ENCODE results near the gene STK39.
"Not testable (repeated sequence)": the region's sequence is repeated elsewhere in the genome, so short reads cannot be mapped to it uniquely, and the experiment has no call there.

STK39 gene

DNA sequence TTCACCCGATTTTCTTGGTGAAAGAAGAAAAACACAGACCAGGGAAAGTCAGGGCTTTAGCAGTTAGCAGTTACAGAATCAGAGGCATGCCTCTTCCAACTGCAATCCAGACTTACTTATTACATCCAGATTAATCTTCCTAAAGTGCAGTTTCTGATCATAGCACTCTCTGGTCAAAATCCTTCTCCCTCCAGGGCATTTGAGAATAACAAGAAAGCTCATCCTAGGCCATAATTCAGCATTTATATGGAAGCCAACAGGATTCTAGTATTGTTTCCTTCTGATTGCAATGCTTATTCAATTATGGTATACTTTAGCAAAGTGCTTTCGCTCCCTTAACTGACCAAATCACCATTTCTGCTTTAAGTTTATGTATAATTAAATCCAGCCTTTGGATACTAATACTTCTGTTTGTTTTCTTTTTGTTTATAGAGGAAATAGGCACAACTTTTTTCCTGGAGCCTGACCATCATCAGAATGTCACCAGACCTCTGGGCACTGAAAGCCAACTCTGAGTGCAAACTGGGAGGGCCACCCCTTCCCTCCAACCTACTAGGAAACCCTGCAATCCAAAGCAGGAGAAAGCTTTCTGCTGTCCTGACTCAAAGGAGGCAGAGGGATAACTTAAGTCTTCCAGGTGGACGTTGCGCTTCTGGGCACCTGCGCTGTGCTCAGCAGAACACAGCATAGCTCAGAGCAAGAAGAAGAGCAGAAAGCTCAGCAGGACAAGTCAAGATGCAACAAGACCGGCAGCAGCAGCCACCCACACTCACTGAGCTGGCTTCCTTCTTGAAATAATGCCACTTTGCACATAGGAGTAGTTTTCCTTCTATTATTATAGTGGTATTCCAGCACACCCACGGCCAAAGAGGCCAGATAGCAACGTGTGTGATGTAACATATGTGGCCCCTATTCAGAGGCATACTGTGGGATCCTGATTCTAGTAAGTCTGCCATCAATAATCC, 99.3 kb downstream of the STK39 start:
- in situ Hi-C loops (cut with MboI; ENCODE audit: low pct_unique_long_range_greater_than_20kb, low sequenced_read_pairs) = no loop called here

DNA sequence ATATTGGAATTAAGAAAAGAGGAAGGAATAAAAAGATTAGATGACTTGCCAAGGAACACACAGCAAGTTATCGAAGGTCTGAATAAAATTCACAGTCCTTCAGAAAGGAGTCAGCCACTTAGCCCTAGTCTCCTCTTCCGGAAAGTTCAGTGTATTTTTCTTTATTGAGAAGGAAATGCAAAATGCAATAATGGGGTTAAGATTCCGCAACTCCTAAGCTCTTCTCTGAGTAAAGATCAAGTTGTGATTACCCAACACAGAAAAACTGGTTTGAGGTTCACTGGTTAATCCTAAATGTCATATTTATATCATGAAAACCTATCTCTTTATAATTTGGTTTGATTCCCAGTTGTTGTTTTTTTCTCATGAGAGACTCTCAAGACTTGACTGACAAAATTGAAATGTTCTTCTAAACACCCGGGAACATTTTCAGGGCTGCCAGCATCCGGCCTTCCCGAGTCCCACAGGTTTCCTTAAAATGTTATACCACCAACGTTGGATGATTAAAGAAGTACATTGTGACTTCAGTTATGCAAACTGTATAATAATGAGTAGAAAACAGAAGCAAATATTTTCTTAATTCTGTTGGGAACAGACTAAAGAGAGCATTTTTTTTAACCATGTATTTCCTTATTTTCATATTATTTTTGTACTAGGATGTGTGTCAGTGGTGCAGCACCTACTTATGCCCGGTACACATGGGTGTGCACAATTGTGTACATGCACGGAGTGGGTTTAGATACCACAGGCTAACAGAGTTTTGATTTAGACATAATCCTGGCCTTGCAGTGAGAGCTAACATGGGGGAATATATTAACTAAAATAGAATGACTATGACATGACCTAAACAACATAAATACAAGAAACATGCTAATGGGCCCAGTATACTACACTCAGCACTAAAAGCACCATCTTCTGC, 100.2 kb downstream of the STK39 start:
- no peak for DNase-seq
- in situ Hi-C loops (cut with MboI; ENCODE audit: low pct_unique_long_range_greater_than_20kb, low sequenced_read_pairs) = no loop called here

More for the DNA sequence above, 99.3 kb downstream of the STK39 start:
- no peak for DNase-seq

DNA sequence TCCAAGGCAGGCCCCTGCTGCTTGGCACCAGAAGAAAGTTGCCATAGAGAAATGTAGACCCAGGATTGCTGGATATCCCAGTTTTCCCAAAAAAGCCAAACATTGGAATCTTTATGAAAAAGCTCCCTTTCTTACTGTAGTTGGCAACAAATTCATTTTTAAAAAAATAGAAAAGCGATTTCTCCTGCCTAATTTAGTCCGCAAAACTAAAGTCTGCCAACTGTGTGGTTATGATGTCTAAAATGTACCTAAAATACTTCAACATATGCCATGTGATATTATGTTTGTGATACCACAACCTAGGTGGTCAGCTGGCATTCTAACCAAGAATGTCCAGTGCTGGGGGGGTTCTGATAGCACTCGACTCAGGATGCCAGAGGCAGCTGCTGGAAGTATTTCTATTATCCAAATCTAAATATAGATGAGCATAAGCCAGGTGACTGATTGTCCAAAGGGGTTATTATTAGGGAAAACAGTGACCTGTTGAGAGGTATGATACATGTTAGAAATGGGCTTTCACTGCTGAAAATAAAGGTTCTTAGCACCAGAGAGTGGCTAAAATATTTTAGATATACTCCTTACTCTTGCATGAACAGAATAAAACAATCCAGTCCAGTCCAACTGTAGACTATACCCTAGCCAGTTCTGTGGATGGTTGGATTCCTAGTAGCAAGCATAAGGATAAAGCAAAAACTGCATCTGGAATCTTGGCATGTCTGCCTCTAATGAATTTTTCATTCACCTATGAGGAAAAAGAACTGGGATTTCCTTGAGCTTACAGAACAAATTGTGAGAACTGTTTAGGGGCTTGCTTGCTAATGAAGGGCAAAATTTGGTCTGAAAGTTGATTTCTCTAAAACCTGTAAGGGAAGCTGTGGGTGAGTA, 101.7 kb downstream of the STK39 start:
- in situ Hi-C loops (cut with MboI; ENCODE audit: low pct_unique_long_range_greater_than_20kb, low sequenced_read_pairs) = no loop called here
- no peak for DNase-seq

DNA sequence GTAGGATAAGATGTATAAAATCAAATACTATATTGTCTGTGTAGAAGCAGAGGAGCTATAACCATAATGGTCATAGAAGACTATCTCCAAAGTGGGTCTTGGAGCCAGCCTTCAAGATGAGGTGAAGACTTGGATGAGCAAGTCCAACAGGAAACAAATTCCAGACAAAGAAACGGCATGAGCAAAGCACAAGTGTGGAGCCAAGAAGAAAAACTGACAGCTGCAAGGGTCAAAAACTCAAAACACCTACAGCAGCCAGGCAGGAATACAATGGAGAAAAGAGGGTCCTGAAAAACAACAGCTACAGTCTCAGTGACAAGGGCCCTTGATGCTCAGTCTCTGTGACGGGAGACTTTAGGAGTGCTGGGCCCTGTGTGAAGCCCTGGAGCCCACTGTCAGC, 102.4 kb downstream of the STK39 start:
- in situ Hi-C loops (cut with MboI; ENCODE audit: low pct_unique_long_range_greater_than_20kb, low sequenced_read_pairs) = no loop called here
- no peak for DNase-seq

DNA sequence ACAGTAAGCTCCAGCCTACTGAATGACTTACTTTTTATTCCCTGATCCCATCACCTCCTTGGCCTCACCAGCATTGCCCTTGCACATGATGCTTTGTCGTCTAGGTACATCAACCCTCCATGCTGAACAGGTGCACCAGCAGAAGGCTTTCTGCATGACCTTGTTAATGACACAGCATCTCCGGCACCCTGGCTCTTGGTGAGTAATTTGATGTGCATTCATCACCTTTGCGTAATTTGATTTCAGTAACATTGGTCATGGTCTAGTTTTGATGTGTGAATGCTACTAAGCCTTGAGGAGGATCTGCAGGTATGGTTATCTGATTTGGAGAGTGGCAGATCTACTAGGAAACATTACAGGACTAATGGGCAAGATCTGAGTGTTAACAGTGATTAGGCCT, 103.6 kb downstream of the STK39 start:
- no peak for DNase-seq
- in situ Hi-C loops (cut with MboI; ENCODE audit: low pct_unique_long_range_greater_than_20kb, low sequenced_read_pairs) = no loop called here

DNA sequence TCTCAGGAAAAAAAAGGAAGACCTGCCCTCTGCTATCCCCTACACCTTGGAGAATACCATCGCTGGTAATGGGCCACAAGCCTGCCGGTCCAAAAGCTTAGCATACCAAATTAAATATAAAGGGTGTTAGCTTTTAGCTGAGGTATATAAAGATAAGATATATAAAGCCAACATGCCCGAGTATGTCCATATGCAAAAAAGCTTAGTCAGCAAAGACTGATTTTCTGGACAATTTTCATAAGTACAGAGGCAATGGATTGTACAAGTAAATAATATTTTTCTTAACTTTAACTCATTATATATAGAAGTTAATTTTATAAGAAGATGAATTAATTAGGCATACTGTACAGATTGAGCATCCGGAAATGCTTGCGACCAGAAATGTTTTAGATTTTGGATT, 106.5 kb downstream of the STK39 start:
- in situ Hi-C loops (cut with MboI; ENCODE audit: low pct_unique_long_range_greater_than_20kb, low sequenced_read_pairs) = no loop called here

DNA sequence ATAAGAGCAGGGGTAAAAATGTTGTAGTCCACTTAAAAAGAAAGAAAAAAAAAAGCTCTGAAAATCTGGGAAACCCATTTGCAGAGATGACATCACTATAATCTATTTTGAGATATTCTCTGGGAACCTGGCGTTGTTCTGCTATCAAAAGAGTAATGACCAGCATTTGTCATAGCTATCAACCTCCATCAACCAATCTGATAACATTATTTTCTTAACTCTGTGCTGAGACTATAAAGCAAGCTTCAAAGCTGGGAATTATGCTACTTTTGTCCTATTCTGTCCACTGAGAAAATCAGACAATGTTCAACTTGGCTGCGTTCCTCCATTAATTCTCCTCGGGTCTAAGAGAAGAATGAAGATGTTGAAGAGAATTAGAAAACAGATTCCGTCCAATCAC, 107.5 kb downstream of the STK39 start:
- in situ Hi-C loops (cut with MboI; ENCODE audit: low pct_unique_long_range_greater_than_20kb, low sequenced_read_pairs) = no loop called here
- no peak for DNase-seq

More for the DNA sequence above, 106.5 kb downstream of the STK39 start:
- DNase-seq = no peak

DNA sequence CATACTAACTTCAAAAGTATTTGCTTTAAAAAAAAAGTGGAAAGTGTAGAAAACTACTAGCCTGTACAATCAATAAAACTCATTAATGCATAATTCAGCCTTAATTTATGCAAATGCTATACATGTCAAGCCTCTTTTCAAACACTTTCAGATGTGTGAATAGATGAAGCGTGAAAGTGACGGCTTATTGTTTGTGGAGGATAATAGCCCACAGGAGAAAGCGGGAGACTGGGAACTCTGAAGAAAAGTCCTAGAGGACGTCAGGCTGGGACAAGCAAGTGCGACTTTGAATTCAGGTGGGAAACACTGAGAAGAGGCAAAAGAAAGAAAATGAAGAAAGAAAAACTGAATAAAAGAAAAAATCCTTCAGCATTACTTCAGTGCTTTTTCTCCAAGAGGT, 108.5 kb downstream of the STK39 start:
- in situ Hi-C loops (cut with MboI; ENCODE audit: low pct_unique_long_range_greater_than_20kb, low sequenced_read_pairs) = no loop called here
- no peak for DNase-seq

DNA sequence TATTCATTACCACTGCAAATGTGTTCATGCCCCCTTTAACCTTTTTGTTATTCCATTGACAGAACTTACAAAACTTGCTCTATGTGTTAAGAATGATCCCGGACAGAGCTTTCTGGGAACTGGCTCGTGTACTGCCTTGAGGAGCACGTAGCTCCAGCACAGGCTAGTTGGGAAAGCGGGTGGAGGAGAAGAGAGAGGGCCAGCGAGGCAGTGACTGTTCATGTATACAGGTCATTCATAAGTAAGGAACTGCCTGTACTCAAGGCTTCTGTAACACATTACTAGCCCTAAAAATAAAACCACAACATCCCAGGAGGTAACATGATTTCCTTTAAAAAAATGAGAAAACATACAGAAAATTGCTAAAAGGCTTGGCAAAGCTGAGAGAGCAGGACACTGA, 109.0 kb downstream of the STK39 start:
- DNase-seq = no peak
- in situ Hi-C loops (cut with MboI; ENCODE audit: low pct_unique_long_range_greater_than_20kb, low sequenced_read_pairs) = no loop called here

DNA sequence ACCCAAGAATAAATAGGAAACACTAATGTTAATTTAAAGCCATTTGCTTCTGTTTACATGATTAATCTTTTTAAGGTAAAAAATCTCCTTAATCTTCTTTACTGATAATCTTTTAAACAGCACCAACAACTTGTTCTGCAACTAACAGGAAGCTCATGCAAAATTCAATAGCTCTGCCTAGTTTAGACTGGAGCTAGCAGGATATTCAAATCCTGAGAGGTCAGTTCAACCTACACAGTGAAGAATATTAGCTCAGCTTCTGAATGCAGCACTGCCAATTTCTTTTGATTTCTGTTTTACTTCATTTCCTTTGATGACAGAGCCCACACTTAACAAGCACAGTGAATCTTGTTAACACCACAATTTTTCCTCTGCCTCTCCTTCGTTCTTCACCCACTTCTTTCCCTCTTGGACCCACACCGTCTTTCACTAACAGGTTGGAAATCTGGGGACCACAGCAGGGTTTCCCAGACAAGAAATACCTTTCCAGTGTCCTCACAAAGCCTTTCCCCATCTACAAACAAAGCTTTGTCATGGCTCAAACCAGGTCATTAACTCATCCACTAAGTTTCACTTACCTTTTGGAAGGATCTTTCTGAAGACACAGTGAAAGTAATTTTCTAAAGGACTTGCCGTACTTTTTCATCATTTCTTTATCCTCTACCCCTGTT, 109.8 kb downstream of the STK39 start:
- in situ Hi-C loops (cut with MboI; ENCODE audit: low pct_unique_long_range_greater_than_20kb, low sequenced_read_pairs) = no loop called here
- no peak for DNase-seq

DNA sequence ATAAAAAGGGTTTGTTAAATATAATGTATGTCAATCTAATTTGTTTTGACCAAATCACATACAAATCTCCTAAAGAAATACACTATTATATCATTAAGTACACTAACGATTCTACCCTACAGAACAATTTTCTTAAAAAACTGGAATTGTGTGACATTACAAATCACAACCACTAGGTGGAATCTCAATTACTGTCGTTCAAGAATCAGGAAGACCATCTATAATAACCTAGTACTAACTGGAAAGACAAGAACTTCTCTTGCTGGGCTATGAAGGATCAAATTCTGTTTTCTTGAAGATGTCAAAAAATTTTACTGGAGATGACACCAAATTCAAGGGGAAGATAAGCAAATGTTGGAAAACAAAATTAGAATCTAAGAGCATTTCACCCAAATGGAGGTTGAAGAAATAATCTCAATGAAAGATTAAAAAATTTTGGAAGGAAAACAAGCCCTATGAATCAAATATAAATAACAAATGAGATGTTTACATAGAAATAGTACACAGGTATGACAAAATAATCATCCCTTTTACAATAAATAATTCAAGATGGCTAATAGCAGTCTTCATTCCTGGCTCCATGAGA, 110.9 kb downstream of the STK39 start:
- peak; percentile 44 for DNase-seq
- in situ Hi-C loops (cut with MboI; ENCODE audit: low pct_unique_long_range_greater_than_20kb, low sequenced_read_pairs) = no loop called here

DNA sequence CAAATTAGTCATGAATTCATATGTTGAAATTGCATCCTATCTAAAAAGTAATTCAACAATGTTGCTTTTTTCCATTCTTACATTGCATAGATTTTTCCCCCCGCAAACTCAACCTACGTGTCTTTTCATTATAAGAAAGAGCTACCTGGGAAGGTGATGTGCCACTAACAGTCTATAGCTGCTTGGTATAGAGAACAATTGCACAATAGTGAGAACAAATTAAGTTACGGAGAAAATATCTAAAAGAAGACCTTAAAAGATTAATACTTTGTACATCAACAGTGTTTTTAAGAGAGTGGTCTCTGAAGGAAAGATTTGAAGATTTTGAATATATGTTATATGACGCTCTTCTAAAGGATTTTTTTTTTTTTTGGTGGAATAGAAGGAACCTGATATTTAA, 111.8 kb downstream of the STK39 start:
- in situ Hi-C loops (cut with MboI; ENCODE audit: low pct_unique_long_range_greater_than_20kb, low sequenced_read_pairs) = no loop called here

DNA sequence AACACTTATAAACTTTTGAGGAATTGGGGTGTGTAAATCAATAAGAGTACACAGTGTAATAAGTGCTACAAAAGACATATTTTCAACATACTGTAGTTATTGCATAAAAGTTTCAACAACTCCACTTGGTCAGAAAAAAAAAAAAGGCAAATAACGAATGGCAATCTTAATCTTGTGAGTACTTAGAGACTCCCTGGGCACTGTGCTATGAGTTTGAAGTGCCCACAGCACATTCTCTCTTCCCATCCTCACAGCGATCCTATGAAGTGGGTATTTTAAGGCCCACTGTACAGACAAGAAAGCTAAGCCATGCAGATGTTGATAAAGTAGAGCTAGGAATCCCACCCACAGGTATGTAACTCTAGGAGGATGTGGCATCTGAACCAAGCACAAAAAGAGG, 112.3 kb downstream of the STK39 start:
- no peak for DNase-seq
- in situ Hi-C loops (cut with MboI; ENCODE audit: low pct_unique_long_range_greater_than_20kb, low sequenced_read_pairs) = no loop called here

More for the DNA sequence above, 111.8 kb downstream of the STK39 start:
- no peak for DNase-seq

DNA sequence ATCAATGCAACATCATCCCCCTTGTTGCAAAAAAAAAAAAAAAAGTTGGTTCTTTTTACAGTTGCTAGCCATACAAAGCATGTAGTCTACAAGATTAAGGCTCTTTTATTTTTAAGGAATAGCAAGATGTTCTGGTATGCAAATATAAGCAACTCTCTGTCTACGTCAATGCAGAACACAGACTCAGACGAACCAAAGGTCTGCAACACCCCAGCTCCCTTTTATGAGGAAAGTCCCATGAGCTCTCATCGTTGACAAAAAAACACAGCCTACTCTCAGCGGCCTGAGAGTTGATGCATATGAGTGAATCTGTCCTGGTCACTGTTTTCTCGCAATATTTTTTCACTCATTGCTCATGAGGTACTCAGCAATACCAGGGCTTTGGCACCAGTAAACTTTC, 112.9 kb downstream of the STK39 start:
- in situ Hi-C loops (cut with MboI; ENCODE audit: low pct_unique_long_range_greater_than_20kb, low sequenced_read_pairs) = no loop called here
- DNase-seq = no peak

DNA sequence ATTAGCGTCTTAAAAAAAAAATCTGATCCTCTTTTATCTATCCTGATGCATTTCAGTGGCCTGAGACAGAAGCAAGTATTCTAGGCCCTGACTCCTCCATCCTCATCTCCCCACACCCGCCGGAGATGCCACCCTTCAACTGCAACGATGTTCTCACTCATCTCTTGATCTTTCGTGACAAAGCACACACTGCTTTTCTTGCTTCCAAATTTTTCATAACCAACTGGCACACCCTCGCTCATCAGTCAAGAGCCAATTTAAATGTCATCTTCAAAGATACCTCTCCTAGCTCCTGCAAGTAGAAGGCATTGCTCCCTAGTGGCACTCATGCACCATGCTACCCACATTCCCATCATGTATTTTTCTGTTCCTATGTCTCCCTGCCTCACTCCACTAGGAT, 115.0 kb downstream of the STK39 start:
- no peak for DNase-seq
- in situ Hi-C loops (cut with MboI; ENCODE audit: low pct_unique_long_range_greater_than_20kb, low sequenced_read_pairs) = no loop called here

DNA sequence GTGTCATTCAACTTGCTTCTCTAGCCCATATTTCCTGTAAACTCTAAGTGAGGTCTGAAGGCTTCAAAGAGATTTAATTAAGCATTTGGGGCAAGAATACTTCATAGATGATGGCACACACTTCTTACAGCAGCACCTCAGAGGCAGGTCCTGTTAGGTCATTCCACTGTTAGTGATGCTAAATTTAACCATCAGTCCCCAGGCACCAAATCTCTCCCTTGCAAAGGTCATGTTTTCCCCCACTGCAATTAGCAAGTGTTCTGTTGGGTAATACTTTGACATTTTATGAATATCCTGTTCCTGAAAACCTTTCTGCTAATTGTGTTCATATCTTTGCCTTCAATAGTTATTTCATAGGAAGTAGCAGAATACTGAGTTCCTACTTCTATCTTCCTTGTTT, 117.0 kb downstream of the STK39 start:
- DNase-seq = no peak
- in situ Hi-C loops (cut with MboI; ENCODE audit: low pct_unique_long_range_greater_than_20kb, low sequenced_read_pairs) = no loop called here

DNA sequence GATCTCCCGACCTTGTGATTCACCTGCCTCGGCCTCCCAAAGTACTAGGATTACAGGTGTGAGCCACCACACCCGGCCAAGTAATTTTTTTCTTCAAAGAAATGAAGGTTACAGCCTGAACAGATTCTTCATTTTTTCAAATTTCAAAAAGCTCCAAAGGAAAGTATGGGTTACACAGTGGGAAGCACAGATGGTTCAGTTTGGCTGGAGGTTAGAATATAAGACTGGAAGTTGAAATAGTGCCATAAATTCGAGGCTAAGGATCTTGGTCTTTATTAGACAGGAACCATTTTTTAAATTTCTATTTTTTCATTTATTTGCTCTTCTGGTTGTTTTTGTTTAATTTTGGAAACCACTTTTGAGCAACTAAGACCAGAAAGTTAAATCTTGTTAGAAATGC, 120.0 kb downstream of the STK39 start:
- in situ Hi-C loops (cut with MboI; ENCODE audit: low pct_unique_long_range_greater_than_20kb, low sequenced_read_pairs) = no loop called here
- DNase-seq = no peak

DNA sequence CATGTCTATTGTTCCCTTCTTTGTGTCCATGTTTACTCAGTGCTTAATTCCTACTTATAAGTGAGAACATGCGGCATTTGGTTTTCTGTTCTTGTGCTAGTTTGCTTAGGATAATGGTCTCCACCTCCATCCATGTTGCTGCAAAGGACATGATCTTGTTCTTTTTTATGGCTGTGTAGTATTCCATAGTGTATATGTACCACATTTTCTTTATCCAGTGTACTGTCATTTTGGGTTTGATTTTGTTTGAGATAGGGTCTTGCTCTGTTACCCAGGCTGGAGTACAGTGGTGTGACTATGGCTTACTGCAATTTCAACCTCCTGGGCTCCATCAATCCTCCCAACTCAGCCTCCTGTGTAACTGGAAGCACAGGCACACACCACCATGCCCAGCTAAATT, 125.2 kb downstream of the STK39 start:
- in situ Hi-C loops (cut with MboI; ENCODE audit: low pct_unique_long_range_greater_than_20kb, low sequenced_read_pairs) = loop anchor here (25.0 kb wide), 1 partner anchor 160 kb away; no protein-coding TSS in a partner anchor

More for the DNA sequence above, 125.2 kb downstream of the STK39 start:
- not testable (repeated sequence) for DNase-seq

Data from KBM-7 (cell line).